Activated CD4-positive, CD25-positive, alpha-beta regulatory T cell (primary cell): ENCODE measurements around the gene KCNF1.

ENCODE experiments used
- DNase-seq, 4 experiments: peaks; one replicate each; lab custom pipeline; 2025; lab: John Stamatoyannopoulos, UW

The KCNF1 gene, protein sequence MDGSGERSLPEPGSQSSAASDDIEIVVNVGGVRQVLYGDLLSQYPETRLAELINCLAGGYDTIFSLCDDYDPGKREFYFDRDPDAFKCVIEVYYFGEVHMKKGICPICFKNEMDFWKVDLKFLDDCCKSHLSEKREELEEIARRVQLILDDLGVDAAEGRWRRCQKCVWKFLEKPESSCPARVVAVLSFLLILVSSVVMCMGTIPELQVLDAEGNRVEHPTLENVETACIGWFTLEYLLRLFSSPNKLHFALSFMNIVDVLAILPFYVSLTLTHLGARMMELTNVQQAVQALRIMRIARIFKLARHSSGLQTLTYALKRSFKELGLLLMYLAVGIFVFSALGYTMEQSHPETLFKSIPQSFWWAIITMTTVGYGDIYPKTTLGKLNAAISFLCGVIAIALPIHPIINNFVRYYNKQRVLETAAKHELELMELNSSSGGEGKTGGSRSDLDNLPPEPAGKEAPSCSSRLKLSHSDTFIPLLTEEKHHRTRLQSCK

DNA sequence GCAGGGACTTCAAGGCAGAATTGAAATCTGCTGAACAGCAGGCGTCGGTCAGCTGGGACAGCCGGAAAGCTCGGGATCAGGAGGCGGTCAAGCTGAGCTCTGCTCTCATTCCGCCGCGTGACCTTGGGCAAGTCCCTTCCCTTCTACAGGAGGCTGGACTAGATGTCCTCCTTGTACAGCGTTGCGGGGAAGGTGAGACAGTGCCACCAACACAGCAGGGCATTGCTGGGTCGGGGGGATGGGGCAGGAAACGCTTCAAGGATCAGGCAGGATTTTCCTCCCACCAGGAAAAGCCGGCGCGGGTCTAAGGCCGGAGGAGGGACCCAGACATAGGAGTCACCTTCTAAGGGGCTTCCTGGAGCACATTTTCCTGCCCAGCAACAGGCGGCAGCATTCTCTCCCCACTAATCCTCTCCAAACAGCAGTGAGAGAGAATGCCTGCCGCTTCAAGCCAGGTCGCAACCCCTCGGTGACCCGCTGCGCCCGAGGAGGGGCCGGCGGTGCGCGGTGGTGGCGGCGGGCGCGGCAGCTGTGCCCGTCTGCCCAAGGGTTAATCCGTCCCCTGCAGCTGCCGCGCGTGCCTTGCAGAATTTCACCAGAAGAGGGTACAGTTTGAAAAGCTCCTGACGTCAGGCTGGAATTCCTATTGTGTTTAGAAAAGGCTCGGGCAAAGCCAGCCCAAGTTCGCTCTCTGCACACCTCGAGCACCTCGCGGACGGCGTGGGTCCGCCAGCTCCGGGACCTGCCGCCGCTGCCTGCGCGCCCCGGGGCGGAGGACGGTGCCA is at the start of gene KCNF1:
TSS of gene KCNF1 (plus strand) at position 644 of the 785 bp plus-strand sequence. CDS start 493 bp downstream, outside the sequence.
- DNase-seq: no peak

DNA sequence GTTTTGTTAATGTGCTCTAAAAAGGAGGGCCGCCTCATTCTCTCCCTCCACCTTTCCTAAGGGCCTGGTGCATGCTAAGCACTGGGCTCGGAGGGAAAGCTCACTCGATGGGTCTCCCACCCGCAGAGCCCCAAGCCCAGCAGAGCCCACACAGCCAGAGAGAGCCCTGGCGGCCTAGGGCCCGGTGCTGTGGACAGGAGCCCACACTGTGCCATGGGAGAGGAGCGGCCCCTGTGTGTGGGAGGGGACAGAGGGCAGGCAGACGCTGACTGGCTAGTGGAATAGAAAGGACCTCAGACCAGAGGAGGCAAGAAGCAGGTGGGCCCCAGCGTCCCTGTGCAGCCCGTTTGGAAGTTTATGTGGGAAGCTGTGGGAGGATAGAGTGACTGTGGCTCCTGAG is 49.4 kb upstream of the KCNF1 start:
- no peak for DNase-seq

DNA sequence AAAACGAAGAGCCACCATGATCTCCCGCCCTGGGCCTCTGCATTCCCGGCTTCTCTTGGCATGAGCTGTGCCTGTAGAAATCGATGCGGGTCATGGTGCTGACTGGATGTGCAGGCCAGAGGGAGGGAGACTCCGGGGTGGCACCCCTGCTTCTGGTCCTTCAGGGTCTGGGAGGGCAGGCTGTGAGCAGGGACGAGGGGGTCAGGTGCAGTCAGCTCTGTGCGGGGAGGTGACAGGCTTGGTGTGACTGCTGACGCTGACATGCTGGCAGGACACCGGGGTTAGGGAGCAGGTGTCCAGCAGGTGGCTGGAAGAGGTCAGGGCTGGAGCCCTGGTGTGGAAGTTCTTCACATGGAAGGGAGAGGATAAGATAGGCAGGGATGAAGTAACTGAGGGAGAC is 48.7 kb upstream of the KCNF1 start:
- DNase-seq: no peak

DNA sequence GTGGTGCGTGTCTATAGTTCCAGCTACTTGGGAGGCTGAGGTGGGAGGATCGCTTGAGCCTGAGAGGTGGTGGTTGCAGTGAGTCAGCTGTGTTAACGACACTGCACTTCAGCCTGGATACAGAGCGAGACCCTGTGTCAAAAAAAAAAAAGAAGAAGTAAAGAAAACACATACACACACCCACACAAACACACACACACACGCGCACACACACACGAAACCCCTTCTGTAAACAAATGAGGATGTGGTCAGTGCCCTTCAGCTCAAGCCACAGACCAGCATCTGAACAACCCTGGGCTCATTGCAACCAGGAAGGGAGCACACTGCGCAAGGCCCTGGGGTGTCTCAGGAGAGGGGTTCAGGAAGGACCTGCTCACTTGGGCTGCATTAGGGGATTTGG is 47.9 kb upstream of the KCNF1 start:
- no peak for DNase-seq

DNA sequence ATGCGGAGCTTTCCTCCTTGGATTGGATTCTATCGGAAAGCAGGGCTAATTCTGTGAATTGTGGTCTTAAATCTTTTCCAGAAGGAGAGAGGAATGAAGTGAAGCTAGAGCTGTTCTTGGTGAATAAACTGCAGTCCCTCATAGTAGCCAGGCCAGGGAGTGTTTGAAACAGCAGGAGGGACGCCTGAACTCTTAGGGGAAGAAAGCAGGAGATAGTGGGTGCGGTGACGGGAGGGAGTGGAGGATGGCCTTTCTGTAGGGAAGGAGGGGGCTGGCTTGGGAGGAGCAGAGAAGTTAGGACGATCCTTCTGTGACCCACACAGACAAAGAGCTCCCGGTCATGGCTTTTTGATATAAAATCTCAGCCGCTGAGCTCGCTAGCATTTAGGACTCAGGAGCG is 47.5 kb upstream of the KCNF1 start:
- DNase-seq: no peak

DNA sequence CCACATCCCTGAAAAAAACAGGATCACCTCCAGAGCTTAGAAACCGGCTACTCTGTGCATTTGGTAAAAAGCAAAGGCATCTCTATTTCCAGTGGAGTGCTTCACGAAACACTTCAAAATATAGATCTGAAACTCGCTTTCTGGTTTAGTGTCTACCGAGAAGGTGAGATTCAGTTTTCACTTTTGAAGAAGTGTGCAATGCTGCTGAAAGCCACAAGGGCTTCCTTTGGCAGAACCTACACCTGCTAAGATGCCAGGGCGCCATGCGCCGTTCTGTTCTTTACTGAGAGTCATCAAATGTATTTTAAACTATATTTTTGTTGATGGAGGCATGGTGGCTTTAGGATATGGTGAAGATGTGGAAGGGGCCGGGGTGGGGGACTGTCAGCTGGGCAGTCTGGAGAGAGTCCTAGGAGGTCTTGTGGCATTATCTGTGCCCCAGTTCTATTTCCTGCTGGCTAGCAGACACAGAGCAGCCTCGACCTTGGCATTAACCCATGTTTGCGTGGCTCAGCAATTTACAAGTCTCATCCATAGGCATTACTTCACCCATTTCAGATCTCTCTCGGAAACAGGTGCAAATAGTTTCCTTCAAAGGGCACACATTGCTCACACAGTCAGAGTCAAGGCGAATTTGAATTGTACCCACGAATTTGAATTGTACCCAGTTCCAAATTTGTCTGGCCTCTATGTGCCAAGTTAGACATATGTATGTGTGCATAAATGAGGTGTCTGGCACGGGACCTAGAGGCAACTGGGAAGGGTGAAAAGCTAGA is 46.7 kb upstream of the KCNF1 start:
- no peak for DNase-seq

DNA sequence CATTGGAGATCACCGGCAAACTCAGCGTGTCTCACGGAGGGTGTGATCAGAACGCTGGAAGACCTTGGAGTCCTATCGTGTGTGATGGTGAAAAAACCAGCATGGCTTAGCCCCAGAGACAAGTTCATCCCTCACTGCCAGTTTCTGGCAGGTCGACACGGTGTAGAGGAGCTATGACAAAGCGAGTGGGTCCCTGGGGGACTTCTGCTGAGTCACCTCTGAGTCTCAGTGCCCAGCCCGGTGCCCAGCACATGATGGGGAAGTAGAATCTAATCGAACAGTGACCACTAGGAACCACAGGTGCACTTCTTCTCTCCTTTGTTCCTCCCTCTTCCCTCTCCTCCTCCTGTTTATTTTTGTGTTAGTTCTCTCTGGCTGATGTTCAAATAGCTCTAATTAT is 45.9 kb upstream of the KCNF1 start:
- DNase-seq: no peak

DNA sequence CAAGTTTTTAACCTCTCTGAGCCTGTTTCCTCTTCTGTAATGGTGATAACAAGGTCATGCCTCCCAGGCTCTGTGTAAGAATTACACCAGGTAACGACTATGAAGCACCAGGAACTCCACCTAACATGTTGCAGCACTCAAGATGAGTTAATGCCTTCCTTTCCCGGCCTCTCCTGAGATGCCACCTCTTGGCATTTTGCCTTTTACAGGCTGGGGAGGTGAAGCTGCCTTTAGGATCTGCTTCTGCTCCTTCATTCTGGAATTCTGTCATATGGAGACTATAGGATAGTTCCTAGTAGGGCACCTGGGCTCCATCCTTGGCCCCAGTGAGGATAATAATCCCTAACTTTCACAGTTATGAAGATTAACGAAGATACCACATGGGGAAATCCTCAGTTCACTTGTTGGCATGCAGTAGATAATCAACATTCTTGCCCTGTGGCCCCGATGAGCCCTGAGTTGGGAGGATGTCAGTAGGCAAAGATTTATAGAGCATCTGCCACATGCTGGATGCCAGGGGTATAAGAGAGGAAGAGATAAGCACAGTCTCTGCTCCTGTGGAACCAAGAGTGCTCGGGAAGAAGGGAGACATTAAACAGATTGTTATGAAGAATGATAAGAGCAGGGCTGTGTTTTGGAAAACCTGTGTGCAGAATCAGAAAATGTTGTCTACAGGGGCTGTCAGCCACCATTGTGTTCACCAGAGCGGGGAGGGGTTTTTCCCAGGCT is 43.9 kb upstream of the KCNF1 start:
- DNase-seq: no peak

DNA sequence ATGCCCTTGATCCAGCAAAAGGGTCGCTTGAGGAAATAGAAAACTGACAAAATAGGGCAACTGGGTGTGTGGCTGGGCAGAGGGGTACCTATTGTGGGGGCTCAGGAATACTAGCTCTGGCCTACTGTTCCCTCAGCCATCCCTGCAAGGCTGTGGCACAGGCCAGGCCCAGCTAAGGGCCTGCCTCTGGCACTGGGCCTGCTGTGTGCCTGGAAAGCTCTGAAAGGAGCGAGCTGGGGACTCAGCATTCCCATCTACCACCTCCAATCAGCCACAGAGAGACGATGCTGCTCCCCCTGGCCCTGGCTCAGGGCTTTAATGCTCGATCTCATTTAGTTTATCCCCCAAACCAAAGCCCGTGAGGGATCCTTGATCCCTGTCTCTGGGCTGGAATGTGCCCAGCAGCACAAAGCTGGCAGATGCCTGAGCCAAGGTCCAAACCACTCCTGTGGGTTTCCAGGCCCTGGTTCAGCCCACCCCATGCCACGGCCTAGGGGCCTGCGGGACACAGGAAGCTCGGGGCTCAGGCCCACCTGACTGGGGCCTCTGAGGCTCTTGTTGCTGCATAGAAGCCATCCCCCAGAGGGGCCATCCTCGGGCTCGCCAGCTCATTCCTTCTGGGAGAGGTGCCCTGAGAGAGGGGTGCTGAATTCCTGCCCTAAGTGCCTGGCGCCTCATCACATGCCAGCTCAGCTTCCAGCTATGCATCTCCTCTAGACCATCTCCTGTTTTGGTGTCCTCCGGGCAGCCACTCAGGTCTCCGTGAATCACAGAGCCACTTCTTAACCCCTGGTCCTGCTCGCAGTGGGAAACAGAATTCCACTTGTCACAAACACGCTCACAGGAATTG is 43.0 kb upstream of the KCNF1 start:
- DNase-seq: no peak

DNA sequence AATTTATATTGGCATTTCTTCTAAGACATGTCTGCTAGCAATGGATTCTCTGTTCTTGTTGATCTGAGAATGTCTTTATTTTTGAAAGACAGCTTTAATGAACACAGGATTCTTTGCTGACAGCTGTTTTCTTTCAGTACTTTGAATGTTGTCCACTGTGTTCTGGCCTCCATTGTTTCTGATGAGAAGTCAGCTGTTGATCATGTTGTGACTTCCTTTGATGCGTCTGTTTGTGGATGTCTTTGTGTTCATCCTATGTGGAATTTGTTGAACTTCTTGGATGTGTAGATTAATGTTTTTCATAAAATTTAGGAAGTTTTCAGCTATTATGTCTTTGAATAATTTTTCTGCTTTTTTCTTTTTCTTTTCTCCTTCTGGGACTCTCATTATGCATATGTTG is 39.8 kb upstream of the KCNF1 start:
- no peak for DNase-seq

DNA sequence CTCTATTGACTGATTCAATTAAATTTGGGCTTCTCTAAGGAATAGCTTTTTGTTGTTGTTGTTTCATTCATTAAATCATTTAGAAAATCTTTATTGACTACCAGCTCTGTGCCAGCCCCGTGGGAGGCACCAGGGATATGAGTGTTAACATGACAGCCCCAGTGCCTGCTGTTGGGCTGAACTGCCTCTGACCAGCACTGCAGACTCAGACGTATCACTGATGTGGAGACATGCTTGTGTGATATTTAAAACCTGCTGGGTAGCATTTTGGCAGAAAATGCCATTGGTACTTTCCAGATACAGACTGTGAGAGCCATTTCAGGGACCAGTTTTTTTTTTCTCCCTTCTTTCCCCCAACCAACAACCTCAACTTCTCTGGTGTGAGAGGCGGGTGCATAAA is 38.6 kb upstream of the KCNF1 start:
- no peak for DNase-seq

DNA sequence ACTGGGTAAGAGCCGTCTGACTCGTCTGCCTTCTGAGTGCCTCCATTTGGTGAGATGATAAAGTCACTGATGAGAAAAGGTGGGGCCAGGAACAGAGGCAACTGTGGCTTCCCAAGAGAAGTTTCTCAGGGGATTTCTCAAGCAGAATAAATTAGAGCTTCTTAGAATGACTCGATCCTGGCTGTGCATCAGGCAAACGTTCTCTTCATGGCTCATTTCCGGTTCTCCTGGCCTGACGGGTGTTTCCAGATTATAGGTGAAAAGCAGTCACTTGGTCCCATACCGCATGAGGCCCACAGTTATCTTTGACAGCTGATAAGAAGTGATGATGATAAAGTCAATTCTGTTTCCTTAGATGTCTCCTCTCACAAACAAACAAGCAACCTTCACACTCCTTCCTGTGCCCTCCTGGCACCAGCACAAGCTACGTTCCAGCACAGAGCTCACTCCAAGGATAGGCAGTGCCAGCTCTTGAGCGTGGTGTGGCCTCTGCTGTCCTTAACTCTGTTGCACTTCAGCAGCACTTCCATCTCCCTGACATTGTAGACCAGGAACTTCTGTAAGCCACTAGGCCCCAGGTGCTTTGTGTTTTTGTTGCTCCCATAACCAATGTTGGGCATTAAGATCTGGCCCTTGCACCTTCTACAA is 37.8 kb upstream of the KCNF1 start:
- DNase-seq: no peak

DNA sequence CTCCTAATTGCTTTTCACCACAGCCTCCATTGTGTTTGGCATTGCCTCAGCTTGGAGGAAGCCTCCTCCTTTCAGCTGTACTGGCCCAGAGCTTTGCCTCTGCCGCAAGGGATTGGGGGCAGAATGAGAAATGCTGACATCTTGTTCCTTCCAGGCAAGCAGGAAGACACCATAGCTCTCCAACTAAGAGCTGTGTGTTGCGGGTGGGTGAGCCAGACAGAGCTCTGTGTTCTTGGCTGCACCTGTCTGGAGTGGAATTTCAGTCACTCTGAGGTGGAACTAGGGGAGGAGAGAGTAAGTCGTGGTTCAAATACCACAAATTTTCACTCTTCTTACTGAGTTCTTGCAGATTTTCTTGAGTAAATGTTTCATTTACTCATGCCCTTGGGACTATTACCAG is 36.6 kb upstream of the KCNF1 start:
- DNase-seq: no peak

DNA sequence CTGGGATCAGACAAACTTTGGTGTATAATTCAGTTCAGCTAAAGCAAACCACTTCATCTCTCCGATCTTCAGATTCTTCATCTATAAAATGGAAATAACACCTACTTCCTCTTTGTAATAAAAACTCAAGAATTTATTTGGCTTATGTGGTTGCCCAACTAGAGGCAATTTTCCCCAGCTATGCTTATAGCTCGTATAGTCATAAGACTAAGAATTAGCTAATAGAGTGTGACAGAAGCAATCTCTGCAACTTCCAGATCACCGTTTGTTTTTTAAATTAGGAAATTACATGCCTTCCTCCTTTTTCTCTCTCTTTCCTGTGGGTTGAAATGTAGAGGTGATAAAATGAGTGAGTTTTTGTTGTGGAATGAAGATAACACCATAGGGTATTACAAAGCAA is 35.3 kb upstream of the KCNF1 start:
- DNase-seq: no peak

DNA sequence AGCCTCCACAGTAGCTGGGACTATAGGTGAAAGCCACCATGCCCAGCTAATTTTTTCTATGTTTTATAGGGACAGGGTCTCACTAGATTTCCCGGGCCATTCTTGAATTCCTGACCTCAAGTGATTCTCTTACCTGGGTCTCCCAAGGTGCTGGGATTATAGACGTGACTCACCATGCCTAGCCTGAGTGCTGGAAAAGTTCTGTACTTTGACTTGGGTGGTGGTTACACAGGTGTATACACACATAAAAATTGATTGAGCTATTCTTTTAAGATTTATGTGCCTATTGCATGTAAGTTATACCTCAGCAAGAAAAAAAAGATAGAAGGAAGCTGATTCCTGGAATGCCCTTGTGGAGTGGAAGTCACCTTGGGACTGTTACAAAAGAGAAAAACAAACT is 34.8 kb upstream of the KCNF1 start:
- DNase-seq: no peak

DNA sequence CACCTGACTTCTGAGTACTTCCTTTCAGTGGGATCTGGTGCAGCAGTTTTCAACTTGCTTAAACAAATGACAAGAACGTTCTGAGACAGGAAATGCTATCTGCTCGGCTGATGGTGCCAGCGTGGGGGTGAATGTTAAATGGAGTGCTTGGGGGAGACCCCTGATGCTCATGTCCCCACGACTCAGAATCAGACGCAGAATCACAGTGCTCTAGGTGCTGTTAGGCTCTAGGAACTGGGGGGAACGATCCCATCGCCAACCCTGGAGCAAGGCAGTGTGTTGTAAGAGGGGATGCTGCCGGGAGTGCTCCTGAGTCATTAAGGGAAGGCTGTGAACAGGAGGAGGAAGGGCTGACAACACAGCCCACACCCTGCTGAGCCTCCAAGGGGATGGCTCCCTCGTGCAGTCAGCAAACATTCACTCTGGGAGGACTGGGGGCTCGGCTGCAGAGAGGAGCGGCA is 34.1 kb upstream of the KCNF1 start:
- DNase-seq: no peak

DNA sequence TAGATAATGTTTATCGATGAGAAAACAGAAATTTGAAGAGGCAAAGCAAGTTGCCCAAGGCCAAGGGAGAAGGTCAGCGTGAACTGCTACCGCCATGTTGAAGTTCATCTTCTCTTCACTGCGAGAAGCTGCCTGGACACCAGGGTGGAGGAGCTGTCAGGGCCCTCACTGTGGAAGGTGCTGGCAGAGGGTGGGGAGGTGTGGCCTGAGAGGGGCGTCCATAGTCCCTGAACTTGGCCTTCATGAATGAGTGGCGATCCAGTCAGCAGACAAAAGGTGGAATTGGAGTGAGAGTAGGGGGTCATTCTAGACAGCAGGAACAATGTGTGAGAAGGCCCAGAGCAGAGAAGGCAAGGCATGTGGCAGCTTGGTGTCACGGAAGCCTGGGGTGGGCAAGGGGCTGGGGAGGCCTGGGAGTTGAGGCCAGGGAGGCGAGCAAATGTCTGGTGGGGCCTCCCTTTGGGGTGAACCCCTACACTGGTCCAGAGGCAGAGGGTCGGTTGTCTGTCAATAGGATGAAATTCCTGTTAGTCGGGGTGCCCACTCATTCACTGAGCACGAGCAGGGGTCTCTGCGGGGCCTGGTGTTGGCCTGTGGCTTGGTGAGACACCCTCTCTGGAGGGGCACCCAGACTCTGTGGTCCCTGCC is 33.3 kb upstream of the KCNF1 start:
- no peak for DNase-seq

DNA sequence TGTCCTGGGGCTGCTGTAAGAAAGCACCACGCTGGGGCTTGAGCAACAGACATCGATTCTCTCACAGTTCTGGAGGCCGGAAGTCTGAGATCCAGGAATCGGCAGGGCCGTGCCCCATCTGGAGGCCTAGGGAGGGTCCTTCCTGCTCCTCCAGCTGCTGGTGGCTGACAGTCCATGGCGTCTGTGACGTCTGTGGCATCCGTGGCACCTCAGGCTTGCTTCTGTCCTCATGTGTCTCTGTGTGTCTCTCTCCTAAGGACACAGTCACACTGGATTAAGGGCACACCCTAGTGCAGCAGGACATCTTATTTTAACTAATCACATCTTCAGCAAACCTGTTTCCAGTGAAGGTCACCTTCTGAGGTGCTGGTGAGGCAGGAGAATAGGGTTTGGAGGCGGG is 32.6 kb upstream of the KCNF1 start:
- DNase-seq: no peak
